GM12873 (cell line): Measurements from ENCODE around the gene ZDHHC22.

Source experiments
- CTCF ChIP-seq: IDR thresholded peaks from 2 replicates; pipeline ENCODE4 v1.5.1; 2012; ENCODE audit warnings: low read depth, mild to moderate bottlenecking, moderate library complexity, low read length, control low read depth; ENCODE audit not compliant: insufficient read depth; ENCODE audit errors: missing control alignments

Gene ZDHHC22

GRCh38 chr14:77184396-77185092 lies 43.0 kb upstream of the ZDHHC22 start:
- TF ChIP-seq CTCF, result no peak

- no peak for TF ChIP-seq CTCF
Observed at GRCh38 chr14:77183896-77184295, 42.3 kb upstream of the ZDHHC22 start.

- TF ChIP-seq CTCF, result no peak
Observed at GRCh38 chr14:77181603-77182437, 40.2 kb upstream of the ZDHHC22 start, which contains the start of gene TMEM63C. Gene TMEM63C (plus strand): TSS chr14:77181798. CDS start chr14:77218814, 37,016 bp downstream.

- TF ChIP-seq CTCF, result no peak
Observed at GRCh38 chr14:77180726-77181602, 39.4 kb upstream of the ZDHHC22 start.

GRCh38 chr14:77178656-77179055 lies 37.1 kb upstream of the ZDHHC22 start:
- TF ChIP-seq CTCF, result no peak

GRCh38 chr14:77177702-77178101 lies 36.1 kb upstream of the ZDHHC22 start:
- TF ChIP-seq CTCF, result no peak
